ENCODE data around the gene ICAM5. TPM values are rescaled to one million over a fixed set of nuclear protein-coding genes. Genes with fewer than 3 reads are reported as not detected.

ICAM5 gene
- total RNA-seq, 4 donors from 2014 or later: 0.31 to 1.1 (median 0.53) TPM

DNA sequence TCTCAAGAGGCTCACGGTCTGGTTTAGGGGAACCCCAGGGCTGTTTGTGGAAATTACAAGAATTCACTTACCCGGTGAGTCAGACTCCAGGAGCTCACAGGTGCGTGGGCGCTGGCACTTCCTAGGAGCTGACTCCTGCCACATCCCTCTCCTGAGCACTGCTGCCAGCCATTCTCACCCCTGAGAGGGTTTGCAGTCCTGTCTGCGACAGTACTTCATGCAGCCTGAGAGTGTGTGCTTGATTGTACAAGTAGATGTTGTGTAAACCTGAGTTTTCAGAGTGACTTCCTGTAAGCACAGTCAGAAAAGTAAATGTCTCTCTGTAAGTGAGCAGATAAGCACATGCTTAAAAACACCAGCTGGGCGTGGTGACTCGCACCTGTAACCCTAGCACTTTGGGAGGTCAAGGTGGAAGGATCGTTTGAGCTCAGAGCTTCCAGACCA, 29.6 kb upstream of the ICAM5 start:
- TF ChIP-seq, protein P1, sequence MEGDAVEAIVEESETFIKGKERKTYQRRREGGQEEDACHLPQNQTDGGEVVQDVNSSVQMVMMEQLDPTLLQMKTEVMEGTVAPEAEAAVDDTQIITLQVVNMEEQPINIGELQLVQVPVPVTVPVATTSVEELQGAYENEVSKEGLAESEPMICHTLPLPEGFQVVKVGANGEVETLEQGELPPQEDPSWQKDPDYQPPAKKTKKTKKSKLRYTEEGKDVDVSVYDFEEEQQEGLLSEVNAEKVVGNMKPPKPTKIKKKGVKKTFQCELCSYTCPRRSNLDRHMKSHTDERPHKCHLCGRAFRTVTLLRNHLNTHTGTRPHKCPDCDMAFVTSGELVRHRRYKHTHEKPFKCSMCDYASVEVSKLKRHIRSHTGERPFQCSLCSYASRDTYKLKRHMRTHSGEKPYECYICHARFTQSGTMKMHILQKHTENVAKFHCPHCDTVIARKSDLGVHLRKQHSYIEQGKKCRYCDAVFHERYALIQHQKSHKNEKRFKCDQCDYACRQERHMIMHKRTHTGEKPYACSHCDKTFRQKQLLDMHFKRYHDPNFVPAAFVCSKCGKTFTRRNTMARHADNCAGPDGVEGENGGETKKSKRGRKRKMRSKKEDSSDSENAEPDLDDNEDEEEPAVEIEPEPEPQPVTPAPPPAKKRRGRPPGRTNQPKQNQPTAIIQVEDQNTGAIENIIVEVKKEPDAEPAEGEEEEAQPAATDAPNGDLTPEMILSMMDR (IDR thresholded peaks at IDR 0.05): no peak
- DNase-seq (ENCODE audit: low spot score) (no peak), ATAC-seq (ENCODE audit: low FRiP score) (peak; percentile 79)

DNA sequence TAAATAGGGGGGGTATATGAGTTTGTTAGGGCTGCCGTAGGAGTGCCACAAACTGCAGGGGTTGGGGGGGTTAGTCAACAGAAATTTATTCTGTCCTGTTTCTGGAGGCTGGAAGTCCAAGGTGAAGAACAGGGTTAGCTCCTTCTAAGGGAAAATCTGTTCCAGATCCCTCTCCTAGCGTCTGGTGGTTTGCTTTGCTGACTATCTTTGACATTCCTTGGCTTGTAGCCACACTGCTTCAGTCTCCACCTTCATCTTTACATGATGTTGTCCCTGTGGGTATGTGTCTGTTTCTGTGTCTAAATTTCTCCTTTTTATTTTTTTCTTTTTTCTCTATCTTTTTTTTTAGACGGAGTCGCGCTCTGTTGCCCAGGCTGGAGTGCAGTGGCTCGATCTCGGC, 27.0 kb upstream of the ICAM5 start:
- DNase-seq (ENCODE audit: low spot score) (no peak), ATAC-seq (ENCODE audit: low FRiP score) (no peak)
- TF ChIP-seq, protein P1 (IDR thresholded peaks at IDR 0.05): no peak

DNA sequence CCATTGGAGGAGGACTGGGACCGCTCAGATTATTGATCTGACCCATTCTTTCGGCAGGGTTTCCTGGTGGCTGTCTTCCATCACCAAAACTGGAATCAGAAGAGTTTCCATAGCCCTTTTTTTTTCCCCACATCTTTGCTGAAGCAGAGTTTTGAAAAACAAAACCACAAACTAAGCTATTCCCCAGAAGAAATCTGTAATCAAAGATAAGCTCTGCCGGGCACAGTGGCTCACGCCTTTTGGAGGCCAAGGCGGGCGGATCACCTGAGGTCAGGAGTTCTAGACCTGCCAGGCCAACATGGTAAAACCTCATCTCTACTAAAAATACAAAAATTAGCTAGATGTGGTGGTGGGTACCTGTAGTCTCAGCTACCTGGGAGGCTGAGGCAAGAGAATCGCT, 23.0 kb upstream of the ICAM5 start:
- DNase-seq (ENCODE audit: low spot score) (no peak), ATAC-seq (ENCODE audit: low FRiP score) (no peak)
- TF ChIP-seq, protein P1 (IDR thresholded peaks at IDR 0.05): no peak

DNA sequence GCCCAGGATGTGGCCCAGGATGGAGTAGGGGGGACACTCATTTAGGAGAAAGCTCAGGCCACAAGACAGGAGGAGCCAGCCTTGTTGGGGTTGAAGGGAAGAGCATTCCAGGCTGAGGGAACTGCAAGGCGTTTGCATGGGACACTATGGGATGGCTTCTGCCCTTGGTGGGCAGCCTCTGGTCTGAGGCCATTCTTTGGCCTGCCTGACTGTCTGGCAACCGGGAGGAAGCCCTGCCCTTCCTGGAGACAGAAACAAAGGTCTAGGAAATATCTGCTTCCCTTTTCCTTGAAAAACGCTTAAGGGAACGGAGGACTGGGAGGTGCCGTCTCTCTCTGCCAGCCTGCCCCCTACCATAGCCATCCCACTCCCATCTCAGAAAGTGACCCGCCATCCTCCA, 21.7 kb upstream of the ICAM5 start:
- no peak for ATAC-seq (ENCODE audit: low FRiP score)

DNA sequence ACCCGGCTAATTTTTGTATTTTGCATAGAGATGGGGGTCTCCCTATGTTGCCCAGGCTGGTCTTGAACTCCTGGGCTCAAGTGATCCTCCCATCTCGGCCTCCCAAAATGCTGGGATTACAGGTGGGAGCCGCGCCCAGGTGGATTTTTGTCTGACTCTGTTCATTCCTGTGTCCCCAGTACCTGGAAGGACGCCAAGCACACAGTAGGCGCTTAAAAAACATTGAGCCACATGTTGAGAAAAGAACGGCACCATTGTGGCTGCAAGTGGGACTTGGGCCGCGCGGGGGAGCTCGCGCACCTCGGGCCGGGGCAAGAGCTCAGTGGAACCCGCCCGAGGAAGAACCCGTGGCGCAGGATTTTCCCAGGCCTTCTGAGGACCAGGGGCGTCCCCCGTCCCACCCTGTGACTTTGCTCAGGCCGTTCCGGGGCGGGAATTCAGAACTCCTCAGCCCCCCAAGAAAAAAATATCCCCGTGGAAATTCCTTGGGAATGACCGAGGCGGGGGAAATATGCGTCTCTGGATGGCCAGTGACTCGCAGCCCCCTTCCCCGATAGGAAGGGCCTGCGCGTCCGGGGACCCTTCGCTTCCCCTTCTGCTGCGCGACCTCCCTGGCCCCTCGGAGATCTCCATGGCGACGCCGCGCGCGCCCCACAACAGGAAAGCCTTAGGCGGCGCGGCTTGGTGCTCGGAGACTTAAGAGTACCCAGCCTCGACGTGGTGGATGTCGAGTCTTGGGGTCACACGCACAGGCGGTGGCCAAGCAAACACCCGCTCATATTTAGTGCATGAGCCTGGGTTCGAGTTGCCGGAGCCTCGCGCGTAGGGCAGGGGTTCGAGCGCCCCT, 20.2 kb upstream of the ICAM5 start:
- DNase-seq (ENCODE audit: low spot score) (peak; percentile 87), ATAC-seq (ENCODE audit: low FRiP score) (peak; percentile 66)
- TF ChIP-seq, protein P1 (IDR thresholded peaks at IDR 0.05): peak in 2 of 3 donors; percentile 7 to 96

More for the DNA sequence above, 21.7 kb upstream of the ICAM5 start:
- TF ChIP-seq, protein P1 (IDR thresholded peaks at IDR 0.05): no peak
- DNase-seq (ENCODE audit: low spot score): no peak

DNA sequence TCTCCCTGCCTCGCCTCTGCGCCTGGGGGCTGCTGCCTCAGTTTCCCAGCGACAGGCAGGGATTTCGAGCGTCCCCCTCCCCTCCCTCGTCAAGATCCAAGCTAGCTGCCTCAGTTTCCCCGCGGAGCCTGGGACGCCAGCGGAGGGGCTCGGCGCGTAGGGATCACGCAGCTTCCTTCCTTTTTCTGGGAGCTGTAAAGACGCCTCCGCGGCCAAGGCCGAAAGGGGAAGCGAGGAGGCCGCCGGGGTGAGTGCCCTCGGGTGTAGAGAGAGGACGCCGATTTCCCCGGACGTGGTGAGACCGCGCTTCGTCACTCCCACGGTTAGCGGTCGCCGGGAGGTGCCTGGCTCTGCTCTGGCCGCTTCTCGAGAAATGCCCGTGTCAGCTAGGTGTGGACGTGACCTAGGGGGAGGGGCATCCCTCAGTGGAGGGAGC, 19.6 kb upstream of the ICAM5 start:
- peak; percentile 52 for DNase-seq (ENCODE audit: low spot score)
- ATAC-seq (ENCODE audit: low FRiP score): peak; percentile 38
- TF ChIP-seq, protein P1 (IDR thresholded peaks at IDR 0.05): no peak
